HL-60 (cell line): ENCODE measurements around the gene NKD1.

Experiments used
- DNase-seq, 2 experiments: peaks; one replicate each; pipeline ENCODE4 v3.0.0-alpha.2; 2010 to 2020; ENCODE audit warnings: low read depth in 1 of 2, low spot score in 1 of 2
- H3K27ac ChIP-seq: fragments of 250-450 bp; sonication (Bioruptor Pico); replicated peaks from 2 replicates; pipeline ENCODE4 v1.5.1; 2020; ENCODE audit warnings: mild to moderate bottlenecking, moderate library complexity
- H3K27me3 ChIP-seq: fragments of 250-450 bp; sonication (Bioruptor Pico); 2 replicates; pipeline ENCODE4 v1.5.1; 2021; ENCODE audit warnings: mild to moderate bottlenecking, moderate library complexity; ENCODE audit not compliant: insufficient read depth, poor library complexity, severe bottlenecking
- H3K4me3 ChIP-seq: replicated peaks from 2 replicates; pipeline ENCODE4 v1.5.1; 2011; ENCODE audit warnings: mild to moderate bottlenecking, control low read depth, low read length; ENCODE audit not compliant: insufficient read depth
- CTCF ChIP-seq: IDR thresholded peaks from one replicate; pipeline ENCODE4 v1.5.1; 2011; ENCODE audit warnings: low read length, control low read depth, inconsistent platforms; ENCODE audit not compliant: insufficient read depth
- GABPA ChIP-seq: IDR thresholded peaks from 2 replicates; pipeline ENCODE4 v1.6.1; 2012; ENCODE audit warnings: low read depth
- POLR2AphosphoS5 ChIP-seq: IDR thresholded peaks from 2 replicates; pipeline ENCODE4 v1.6.1; 2012; ENCODE audit warnings: low read depth
- REST ChIP-seq: IDR thresholded peaks from 2 replicates; pipeline ENCODE4 v1.6.1; 2012; ENCODE audit warnings: low read depth; ENCODE audit not compliant: insufficient replicate concordance
- SPI1 ChIP-seq: IDR thresholded peaks from 2 replicates; pipeline ENCODE4 v1.6.1; 2012; ENCODE audit warnings: low read depth, mild to moderate bottlenecking, borderline replicate concordance

NKD1 gene

GRCh38 chr16:50643192-50643591 is 95.0 kb downstream of the NKD1 start:
- H3K27ac ChIP-seq, result no peak overlapping the region
- no peak for DNase-seq
- TF ChIP-seq GABPA, result no peak
- TF ChIP-seq CTCF, result no peak
- TF ChIP-seq REST, result no peak
- no peak for TF ChIP-seq POLR2AphosphoS5
- no peak for TF ChIP-seq SPI1

GRCh38 chr16:50644245-50644644 is 96.0 kb downstream of the NKD1 start:
- no peak overlapping the region for H3K27ac ChIP-seq
- H3K4me3 ChIP-seq, result no peak overlapping the region
- H3K27me3 ChIP-seq, result peaks cover 2% of the 10 kb centered on the region
- DNase-seq, result no peak
- TF ChIP-seq POLR2AphosphoS5 (no peak), SPI1 (no peak), REST (no peak), CTCF (no peak), GABPA (no peak)

More at GRCh38 chr16:50643192-50643591, 95.0 kb downstream of the NKD1 start:
- H3K27me3 ChIP-seq, result peaks cover 2% of the 10 kb centered on the region
- no peak overlapping the region for H3K4me3 ChIP-seq

GRCh38 chr16:50644729-50645128 is 96.5 kb downstream of the NKD1 start:
- Histone ChIP-seq H3K27me3 (peaks cover 2% of the 10 kb centered on the region), H3K27ac (no peak overlapping the region), H3K4me3 (no peak overlapping the region)
- DNase-seq, result peak in 1 of 2 experiments; percentile 56
- peak; percentile 28 for TF ChIP-seq CTCF
- no peak for TF ChIP-seq SPI1

GRCh38 chr16:50645563-50646220 is 97.5 kb downstream of the NKD1 start:
- Histone ChIP-seq H3K27me3 (no peaks in the 10 kb centered on the region), H3K27ac (no peak overlapping the region), H3K4me3 (no peak overlapping the region)
- TF ChIP-seq REST (no peak), CTCF (no peak), POLR2AphosphoS5 (no peak), SPI1 (no peak), GABPA (no peak)
- no peak for DNase-seq
